ENCODE data around the gene ACVR2B. TPM values are rescaled to one million over a fixed set of nuclear protein-coding genes. Genes with fewer than 3 reads are reported as not detected.

ACVR2B gene
- total RNA-seq, 1 donor from 2014 or later, result 79.1 TPM

DNA sequence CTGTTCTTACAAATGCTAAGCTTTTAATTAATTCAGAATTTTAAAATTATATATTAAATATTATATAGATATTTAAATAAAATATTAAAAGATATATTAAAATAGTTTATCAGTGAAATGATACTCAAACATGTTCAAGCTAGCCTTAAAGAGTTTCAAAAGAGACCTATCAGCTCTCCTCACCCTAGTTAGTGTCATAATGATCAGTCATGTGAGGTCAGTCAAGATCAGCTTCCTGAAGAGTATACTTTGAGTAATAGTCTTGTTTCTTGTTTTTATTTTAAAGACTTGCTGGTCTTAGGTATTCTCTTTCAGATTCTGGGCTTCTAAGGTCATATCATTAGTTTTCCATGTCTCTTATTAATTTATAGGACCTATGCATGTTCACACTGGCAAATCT is 56.9 kb downstream of the ACVR2B start:
- no peaks in the 10 kb centered on the region for H3K4me1 Mint-ChIP-seq
- no peaks in the 10 kb centered on the region for H3K9me3 Mint-ChIP-seq
- H3K27ac Mint-ChIP-seq (ENCODE audit: unreplicated experiment), result no peak overlapping the region
- TF ChIP-seq, protein P1, sequence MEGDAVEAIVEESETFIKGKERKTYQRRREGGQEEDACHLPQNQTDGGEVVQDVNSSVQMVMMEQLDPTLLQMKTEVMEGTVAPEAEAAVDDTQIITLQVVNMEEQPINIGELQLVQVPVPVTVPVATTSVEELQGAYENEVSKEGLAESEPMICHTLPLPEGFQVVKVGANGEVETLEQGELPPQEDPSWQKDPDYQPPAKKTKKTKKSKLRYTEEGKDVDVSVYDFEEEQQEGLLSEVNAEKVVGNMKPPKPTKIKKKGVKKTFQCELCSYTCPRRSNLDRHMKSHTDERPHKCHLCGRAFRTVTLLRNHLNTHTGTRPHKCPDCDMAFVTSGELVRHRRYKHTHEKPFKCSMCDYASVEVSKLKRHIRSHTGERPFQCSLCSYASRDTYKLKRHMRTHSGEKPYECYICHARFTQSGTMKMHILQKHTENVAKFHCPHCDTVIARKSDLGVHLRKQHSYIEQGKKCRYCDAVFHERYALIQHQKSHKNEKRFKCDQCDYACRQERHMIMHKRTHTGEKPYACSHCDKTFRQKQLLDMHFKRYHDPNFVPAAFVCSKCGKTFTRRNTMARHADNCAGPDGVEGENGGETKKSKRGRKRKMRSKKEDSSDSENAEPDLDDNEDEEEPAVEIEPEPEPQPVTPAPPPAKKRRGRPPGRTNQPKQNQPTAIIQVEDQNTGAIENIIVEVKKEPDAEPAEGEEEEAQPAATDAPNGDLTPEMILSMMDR (conservative IDR thresholded peaks at IDR 0.05), result no peak
- H3K27me3 Mint-ChIP-seq (ENCODE audit: low read depth), result no peaks in the 10 kb centered on the region
- H3K36me3 Mint-ChIP-seq (ENCODE audit: low read depth), result peaks cover 9% of the 10 kb centered on the region
- H3K4me3 Mint-ChIP-seq, result no peak overlapping the region
- no peak for DNase-seq (ENCODE audit: low read depth, low spot score)

DNA sequence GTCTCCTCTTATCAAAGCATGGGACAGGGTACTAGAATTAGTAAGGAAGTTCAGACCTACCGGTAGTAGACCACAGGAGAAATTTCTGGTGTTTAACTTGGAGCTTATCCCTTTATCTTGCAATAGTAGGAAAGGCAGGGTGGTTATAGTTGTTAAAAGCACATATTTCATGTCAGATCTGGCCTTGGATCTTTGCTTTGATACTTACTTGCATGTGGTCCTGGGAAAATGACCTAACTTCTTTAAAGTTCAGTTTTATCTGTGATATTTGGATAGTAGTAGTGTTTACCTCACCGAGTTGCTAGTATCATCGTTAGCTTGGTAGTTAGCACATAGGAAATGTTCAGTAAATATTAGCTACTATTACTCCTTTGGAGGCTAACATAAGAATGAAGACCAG is 57.9 kb downstream of the ACVR2B start:
- no peak overlapping the region for H3K4me3 Mint-ChIP-seq
- DNase-seq (ENCODE audit: low read depth, low spot score), result no peak
- H3K27me3 Mint-ChIP-seq (ENCODE audit: low read depth), result no peaks in the 10 kb centered on the region
- H3K9me3 Mint-ChIP-seq, result no peaks in the 10 kb centered on the region
- no peaks in the 10 kb centered on the region for H3K4me1 Mint-ChIP-seq
- no peak overlapping the region for H3K27ac Mint-ChIP-seq (ENCODE audit: unreplicated experiment)
- H3K36me3 Mint-ChIP-seq (ENCODE audit: low read depth), result peaks cover 9% of the 10 kb centered on the region
- TF ChIP-seq, protein P1 (conservative IDR thresholded peaks at IDR 0.05), result no peak

DNA sequence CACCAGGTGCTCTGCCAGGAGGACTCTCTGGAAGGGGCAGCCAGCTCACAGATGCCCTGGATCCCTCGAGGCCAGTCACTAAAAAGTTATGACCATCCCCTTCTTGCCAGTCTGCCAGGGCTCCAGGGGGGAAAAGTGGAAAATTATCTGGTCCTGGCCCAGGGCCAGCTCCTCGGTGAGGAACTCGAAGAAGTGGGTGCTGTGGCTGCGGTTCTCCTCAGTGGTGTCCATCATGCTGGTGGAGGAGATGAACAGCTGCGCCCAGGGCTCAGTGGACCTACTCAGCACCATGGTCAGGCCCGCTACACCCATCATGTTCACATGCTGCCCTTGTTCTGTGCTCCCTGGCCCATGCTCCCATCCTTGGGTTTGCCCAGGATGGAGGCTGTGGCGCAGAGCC is 61.7 kb downstream of the ACVR2B start:
- H3K4me3 Mint-ChIP-seq, result no peak overlapping the region
- H3K27ac Mint-ChIP-seq (ENCODE audit: unreplicated experiment), result no peak overlapping the region
- no peaks in the 10 kb centered on the region for H3K9me3 Mint-ChIP-seq
- H3K36me3 Mint-ChIP-seq (ENCODE audit: low read depth), result peaks cover 9% of the 10 kb centered on the region
- H3K4me1 Mint-ChIP-seq, result no peaks in the 10 kb centered on the region
- no peak for DNase-seq (ENCODE audit: low read depth, low spot score)
- no peaks in the 10 kb centered on the region for H3K27me3 Mint-ChIP-seq (ENCODE audit: low read depth)
- TF ChIP-seq, protein P1 (conservative IDR thresholded peaks at IDR 0.05), result no peak

DNA sequence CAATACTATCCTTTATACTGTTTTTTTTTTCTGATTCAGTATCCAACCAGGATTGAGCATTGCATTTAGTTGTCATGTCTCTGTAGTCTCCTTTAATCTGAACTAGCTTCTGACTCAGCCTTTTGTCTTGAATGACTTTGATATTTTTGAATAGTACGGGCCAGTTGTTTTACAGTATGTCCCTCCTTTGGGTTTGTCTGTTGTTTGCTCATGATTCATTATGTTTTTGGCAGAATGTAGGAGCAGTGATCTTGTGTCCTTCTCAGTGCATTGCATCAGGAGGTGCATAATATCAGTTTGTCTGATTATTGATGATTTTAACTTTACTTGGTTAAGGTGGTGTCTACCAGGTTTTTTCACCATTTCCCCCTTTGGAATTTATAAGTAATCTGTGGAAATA is 63.0 kb downstream of the ACVR2B start:
- Mint-ChIP-seq H3K9me3 (no peaks in the 10 kb centered on the region), H3K27ac (ENCODE audit: unreplicated experiment) (no peak overlapping the region), H3K4me3 (no peak overlapping the region), H3K36me3 (ENCODE audit: low read depth) (peaks cover 9% of the 10 kb centered on the region), H3K4me1 (no peaks in the 10 kb centered on the region), H3K27me3 (ENCODE audit: low read depth) (no peaks in the 10 kb centered on the region)
- no peak for DNase-seq (ENCODE audit: low read depth, low spot score)
- TF ChIP-seq, protein P1 (conservative IDR thresholded peaks at IDR 0.05), result no peak

DNA sequence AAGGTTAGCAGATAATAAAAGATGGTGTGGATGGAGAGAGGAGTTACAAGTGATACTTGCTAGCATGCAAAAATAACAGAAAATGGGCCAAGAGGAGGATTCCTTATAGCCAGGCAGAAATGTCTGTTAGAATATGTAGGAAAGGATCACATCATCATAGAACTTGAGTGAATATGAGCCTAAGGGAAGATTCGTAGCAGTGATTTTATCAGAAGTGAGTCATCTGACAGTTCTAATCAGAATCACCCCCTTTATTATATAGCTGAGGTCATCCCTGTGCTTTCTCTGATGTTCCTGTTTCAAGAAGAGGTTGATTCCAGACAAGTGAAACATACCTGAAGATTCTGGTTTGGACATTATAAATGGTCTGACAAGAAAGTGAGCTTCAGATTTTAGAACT is 65.3 kb downstream of the ACVR2B start:
- Mint-ChIP-seq H3K27ac (ENCODE audit: unreplicated experiment) (no peak overlapping the region), H3K4me3 (no peak overlapping the region), H3K27me3 (ENCODE audit: low read depth) (no peaks in the 10 kb centered on the region), H3K9me3 (no peaks in the 10 kb centered on the region), H3K4me1 (no peaks in the 10 kb centered on the region), H3K36me3 (ENCODE audit: low read depth) (peaks cover 9% of the 10 kb centered on the region)
- TF ChIP-seq, protein P1 (conservative IDR thresholded peaks at IDR 0.05), result no peak
- no peak for DNase-seq (ENCODE audit: low read depth, low spot score)

DNA sequence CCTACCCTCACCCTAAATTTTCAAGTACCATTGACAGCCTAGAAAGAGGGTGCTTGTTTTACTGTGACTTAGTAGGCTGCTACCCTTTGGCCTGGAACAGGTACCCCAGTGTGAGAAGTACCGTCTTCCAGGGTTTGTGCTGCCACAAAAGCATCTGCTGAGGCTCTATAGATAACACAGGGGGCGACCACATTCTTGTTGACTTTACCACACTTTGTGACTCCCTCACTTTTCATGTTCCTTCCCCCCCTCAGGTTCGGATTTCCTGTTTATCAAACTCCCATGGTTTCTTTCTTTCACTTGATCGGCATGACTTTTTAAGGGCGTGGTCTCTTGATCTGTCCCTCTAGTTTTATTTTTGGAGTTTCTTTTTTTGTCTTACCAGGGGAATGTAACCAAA is 66.0 kb downstream of the ACVR2B start:
- H3K4me3 Mint-ChIP-seq, result no peak overlapping the region
- no peak overlapping the region for H3K27ac Mint-ChIP-seq (ENCODE audit: unreplicated experiment)
- TF ChIP-seq, protein P1 (conservative IDR thresholded peaks at IDR 0.05), result no peak

More for the DNA sequence above, 66.0 kb downstream of the ACVR2B start:
- Mint-ChIP-seq H3K4me1 (no peaks in the 10 kb centered on the region), H3K27me3 (ENCODE audit: low read depth) (no peaks in the 10 kb centered on the region), H3K9me3 (no peaks in the 10 kb centered on the region), H3K36me3 (ENCODE audit: low read depth) (peaks cover 8% of the 10 kb centered on the region)
- DNase-seq (ENCODE audit: low read depth, low spot score), result no peak
